ENCODE measurements around the gene OR52L1.

OR52L1 gene

GRCh38 chr11:5992150-5992549 is 5.4 kb upstream of the OR52L1 start:
- Histone ChIP-seq H3K9me3 (ENCODE audit: control insufficient read depth, insufficient read depth, low read depth, low read length) (no peaks in the 10 kb centered on the region), H3K36me3 (ENCODE audit: control insufficient read depth in 2 of 2, insufficient read depth in 1 of 2, low read length in 2 of 2) (no peaks in the 10 kb centered on the region), H3K4me3 (ENCODE audit: low read depth, low read length) (no peak overlapping the region), H3K4me1 (ENCODE audit: control insufficient read depth, insufficient read depth, low read length) (no peaks in the 10 kb centered on the region), H3K27ac (ENCODE audit: extremely low read depth, low read depth, low read length) (no peak overlapping the region)
- TF ChIP-seq, protein P1, sequence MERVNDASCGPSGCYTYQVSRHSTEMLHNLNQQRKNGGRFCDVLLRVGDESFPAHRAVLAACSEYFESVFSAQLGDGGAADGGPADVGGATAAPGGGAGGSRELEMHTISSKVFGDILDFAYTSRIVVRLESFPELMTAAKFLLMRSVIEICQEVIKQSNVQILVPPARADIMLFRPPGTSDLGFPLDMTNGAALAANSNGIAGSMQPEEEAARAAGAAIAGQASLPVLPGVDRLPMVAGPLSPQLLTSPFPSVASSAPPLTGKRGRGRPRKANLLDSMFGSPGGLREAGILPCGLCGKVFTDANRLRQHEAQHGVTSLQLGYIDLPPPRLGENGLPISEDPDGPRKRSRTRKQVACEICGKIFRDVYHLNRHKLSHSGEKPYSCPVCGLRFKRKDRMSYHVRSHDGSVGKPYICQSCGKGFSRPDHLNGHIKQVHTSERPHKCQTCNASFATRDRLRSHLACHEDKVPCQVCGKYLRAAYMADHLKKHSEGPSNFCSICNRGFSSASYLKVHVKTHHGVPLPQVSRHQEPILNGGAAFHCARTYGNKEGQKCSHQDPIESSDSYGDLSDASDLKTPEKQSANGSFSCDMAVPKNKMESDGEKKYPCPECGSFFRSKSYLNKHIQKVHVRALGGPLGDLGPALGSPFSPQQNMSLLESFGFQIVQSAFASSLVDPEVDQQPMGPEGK (tag by site-specific recombination; IDR thresholded peaks at IDR 0.05) = no peak
- TF ChIP-seq, protein P2, sequence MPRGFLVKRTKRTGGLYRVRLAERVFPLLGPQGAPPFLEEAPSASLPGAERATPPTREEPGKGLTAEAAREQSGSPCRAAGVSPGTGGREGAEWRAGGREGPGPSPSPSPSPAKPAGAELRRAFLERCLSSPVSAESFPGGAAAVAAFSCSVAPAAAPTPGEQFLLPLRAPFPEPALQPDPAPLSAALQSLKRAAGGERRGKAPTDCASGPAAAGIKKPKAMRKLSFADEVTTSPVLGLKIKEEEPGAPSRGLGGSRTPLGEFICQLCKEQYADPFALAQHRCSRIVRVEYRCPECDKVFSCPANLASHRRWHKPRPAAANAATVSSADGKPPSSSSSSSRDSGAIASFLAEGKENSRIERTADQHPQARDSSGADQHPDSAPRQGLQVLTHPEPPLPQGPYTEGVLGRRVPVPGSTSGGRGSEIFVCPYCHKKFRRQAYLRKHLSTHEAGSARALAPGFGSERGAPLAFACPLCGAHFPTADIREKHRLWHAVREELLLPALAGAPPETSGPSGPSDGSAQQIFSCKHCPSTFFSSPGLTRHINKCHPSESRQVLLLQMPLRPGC (tag by site-specific recombination; IDR thresholded peaks at IDR 0.05) = no peak
- no peak for TF ChIP-seq ZNF292 (tag by site-specific recombination; IDR thresholded peaks at IDR 0.05; ENCODE audit: borderline replicate concordance, low read depth)
- TF ChIP-seq ZNF114 (tag by site-specific recombination; IDR thresholded peaks at IDR 0.05) = no peak
- TF ChIP-seq, protein P3, sequence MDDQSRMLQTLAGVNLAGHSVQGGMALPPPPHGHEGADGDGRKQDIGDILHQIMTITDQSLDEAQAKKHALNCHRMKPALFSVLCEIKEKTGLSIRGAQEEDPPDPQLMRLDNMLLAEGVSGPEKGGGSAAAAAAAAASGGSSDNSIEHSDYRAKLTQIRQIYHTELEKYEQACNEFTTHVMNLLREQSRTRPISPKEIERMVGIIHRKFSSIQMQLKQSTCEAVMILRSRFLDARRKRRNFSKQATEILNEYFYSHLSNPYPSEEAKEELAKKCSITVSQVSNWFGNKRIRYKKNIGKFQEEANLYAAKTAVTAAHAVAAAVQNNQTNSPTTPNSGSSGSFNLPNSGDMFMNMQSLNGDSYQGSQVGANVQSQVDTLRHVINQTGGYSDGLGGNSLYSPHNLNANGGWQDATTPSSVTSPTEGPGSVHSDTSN (CRISPR knock-in tag; IDR thresholded peaks at IDR 0.05) = no peak
- TF ChIP-seq ZNF707 (tag by site-specific recombination; IDR thresholded peaks at IDR 0.05) = no peak
- no peak for TF ChIP-seq ZNF112 (tag by site-specific recombination; IDR thresholded peaks at IDR 0.05)
- no peak for TF ChIP-seq SCRT1 (tag by site-specific recombination; IDR thresholded peaks at IDR 0.05; ENCODE audit: borderline replicate concordance)
- TF ChIP-seq ZNF311 (tag by site-specific recombination; IDR thresholded peaks at IDR 0.05; ENCODE audit: borderline replicate concordance) = no peak
- TF ChIP-seq SETDB1 (IDR thresholded peaks at IDR 0.05; ENCODE audit: insufficient read length, low read length) = no peak
- TF ChIP-seq ZNF510 (tag by site-specific recombination; IDR thresholded peaks at IDR 0.05; ENCODE audit: insufficient replicate concordance) = no peak
- no peak for TF ChIP-seq ZEB2 (tag by site-specific recombination; IDR thresholded peaks at IDR 0.05)
- no peak for TF ChIP-seq FEZF1 (tag by site-specific recombination; IDR thresholded peaks at IDR 0.05)
- TF ChIP-seq ZNF692 (tag by site-specific recombination; IDR thresholded peaks at IDR 0.05) = no peak
- POLR2A ChIA-PET = no interaction called here
- CTCF ChIA-PET = interaction anchor here (0.6 to 2.5 kb wide), 13 partner anchors 8 to 949 kb away, joined by 3 to 18 read pairs (median 3); no protein-coding TSS in a partner anchor

- H3K9me3 ChIP-seq (ENCODE audit: control insufficient read depth, insufficient read depth, low read depth, low read length) = no peaks in the 10 kb centered on the region
- CTCF ChIA-PET = interaction anchor here (0.7 kb wide), 1 partner anchor 318 kb away, joined by 3 read pairs; no protein-coding TSS in a partner anchor
- POLR2A ChIA-PET = no interaction called here
- no peaks in the 10 kb centered on the region for H3K36me3 ChIP-seq (ENCODE audit: control insufficient read depth in 2 of 2, insufficient read depth in 1 of 2, low read length in 2 of 2)
- H3K4me3 ChIP-seq (ENCODE audit: low read depth, low read length) = no peak overlapping the region
- H3K4me1 ChIP-seq (ENCODE audit: control insufficient read depth, insufficient read depth, low read length) = no peaks in the 10 kb centered on the region
- H3K27ac ChIP-seq (ENCODE audit: extremely low read depth, low read depth, low read length) = no peak overlapping the region
- TF ChIP-seq, protein P4, sequence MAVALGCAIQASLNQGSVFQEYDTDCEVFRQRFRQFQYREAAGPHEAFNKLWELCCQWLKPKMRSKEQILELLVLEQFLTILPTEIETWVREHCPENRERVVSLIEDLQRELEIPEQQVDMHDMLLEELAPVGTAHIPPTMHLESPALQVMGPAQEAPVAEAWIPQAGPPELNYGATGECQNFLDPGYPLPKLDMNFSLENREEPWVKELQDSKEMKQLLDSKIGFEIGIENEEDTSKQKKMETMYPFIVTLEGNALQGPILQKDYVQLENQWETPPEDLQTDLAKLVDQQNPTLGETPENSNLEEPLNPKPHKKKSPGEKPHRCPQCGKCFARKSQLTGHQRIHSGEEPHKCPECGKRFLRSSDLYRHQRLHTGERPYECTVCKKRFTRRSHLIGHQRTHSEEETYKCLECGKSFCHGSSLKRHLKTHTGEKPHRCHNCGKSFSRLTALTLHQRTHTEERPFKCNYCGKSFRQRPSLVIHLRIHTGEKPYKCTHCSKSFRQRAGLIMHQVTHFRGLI (tag by site-specific recombination; IDR thresholded peaks at IDR 0.05) = no peak
- TF ChIP-seq ZNF433 (tag by site-specific recombination; IDR thresholded peaks at IDR 0.05; ENCODE audit: low read depth) (no peak), YY2 (tag by site-specific recombination; IDR thresholded peaks at IDR 0.05) (no peak), ZNF184 (tag by site-specific recombination; IDR thresholded peaks at IDR 0.05) (no peak), ZNF239 (tag by site-specific recombination; IDR thresholded peaks at IDR 0.05) (no peak), SALL2 (tag by site-specific recombination; IDR thresholded peaks at IDR 0.05; ENCODE audit: borderline replicate concordance) (no peak), ZBTB8A (tag by site-specific recombination; IDR thresholded peaks at IDR 0.05) (no peak), ELK4 (IDR thresholded peaks at IDR 0.05; ENCODE audit: borderline replicate concordance, low read depth, low read length) (no peak)
- TF ChIP-seq, protein P5, sequence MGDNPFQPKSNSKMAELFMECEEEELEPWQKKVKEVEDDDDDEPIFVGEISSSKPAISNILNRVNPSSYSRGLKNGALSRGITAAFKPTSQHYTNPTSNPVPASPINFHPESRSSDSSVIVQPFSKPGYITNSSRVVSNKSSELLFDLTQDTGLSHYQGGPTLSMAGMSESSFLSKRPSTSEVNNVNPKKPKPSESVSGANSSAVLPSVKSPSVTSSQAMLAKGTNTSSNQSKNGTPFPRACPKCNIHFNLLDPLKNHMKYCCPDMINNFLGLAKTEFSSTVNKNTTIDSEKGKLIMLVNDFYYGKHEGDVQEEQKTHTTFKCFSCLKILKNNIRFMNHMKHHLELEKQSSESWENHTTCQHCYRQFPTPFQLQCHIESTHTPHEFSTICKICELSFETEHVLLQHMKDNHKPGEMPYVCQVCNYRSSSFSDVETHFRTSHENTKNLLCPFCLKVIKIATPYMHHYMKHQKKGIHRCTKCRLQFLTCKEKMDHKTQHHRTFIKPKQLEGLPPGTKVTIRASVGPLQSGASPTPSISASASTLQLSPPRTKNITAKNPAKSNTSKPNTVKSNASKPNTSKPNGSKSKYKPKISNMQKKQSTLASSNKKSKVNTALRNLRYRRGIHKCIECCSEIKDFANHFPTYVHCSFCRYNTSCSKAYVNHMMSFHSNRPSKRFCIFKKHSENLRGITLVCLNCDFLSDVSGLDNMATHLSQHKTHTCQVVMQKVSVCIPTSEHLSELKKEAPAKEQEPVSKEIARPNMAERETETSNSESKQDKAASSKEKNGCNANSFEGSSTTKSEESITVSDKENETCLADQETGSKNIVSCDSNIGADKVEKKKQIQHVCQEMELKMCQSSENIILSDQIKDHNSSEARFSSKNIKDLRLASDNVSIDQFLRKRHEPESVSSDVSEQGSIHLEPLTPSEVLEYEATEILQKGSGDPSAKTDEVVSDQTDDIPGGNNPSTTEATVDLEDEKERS (tag by site-specific recombination; IDR thresholded peaks at IDR 0.05) = no peak
These were observed 2.4 kb upstream of the OR52L1 start for GRCh38 chr11:5989203-5989602.

Measured in HEK293 (cell line).